K562 (cell line): ENCODE data around the gene PHACTR2. TPM values are rescaled to one million over a fixed set of nuclear protein-coding genes. Genes with fewer than 3 reads are reported as not detected.

ENCODE experiments used
- ATAC-seq: fragments of 200-7000 bp; cut with Tn5 transposase; 3 replicates; pipeline ENCODE4 v1.9.1; 2020; ENCODE audit warnings: moderate library complexity
- BruUV-seq: library from RNA; stranded (reverse); fragments of 400-500 nt; replicated peaks from 2 replicates; lab custom pipeline; 2021; lab: Mats Ljungman, UMichigan
- CTCF ChIA-PET: fragments of 300-600 bp; formaldehyde crosslinking; extraction: SDS; loops from one replicate; lab custom pipeline; 2021; ENCODE audit warnings: low intra/inter-chr PET ratio; lab: Yijun Ruan, JAX
- POLR2A ChIA-PET: fragments of 300-600, 350-650 bp; sonication (Branson Sonifier 250); formaldehyde crosslinking; extraction: SDS; loops from one replicate; lab custom pipeline; 2021; ENCODE audit warnings: antibody characterized with exemption, inconsistent platforms; lab: Yijun Ruan, JAX
- DNase-seq, 4 experiments: peaks; one replicate each; pipeline versions ENCODE4 v3.0.0 to v3.0.0-alpha.2; 2011 to 2018; ENCODE audit warnings: low spot score in 3 of 4, mixed read lengths in 3 of 4; ENCODE audit errors: extremely low read depth in 1 of 4
- FAIRE-seq: peaks from 2 replicates; lab custom pipeline; 2011; peaks lifted over from hg19 to GRCh38; lab: Jason Lieb, UNC
- H2AFZ ChIP-seq: 2 replicates; pipeline ENCODE4 v1.6.0; 2011; ENCODE audit warnings: low read depth, low read length, control low read depth, inconsistent platforms
- H3K27ac ChIP-seq: fragments of 200-600 bp; 3 replicates; pipeline ENCODE4 v1.8.0; 2011; ENCODE audit warnings: low read depth, mild to moderate bottlenecking, control low read depth, inconsistent platforms, low read length, moderate library complexity, mixed read lengths; ENCODE audit errors: extremely low read depth
- H3K27me3 ChIP-seq, 2 experiments: fragments of 300-600 bp in 1 of 2; 2 replicates in 1 of 2; 3 replicates in 1 of 2; pipeline versions ENCODE4 v1.6.0 to v1.8.0; 2011; ENCODE audit warnings: inconsistent platforms in 2 of 2, low read length in 2 of 2, mild to moderate bottlenecking in 1 of 2, mixed read lengths in 1 of 2, moderate library complexity in 1 of 2; ENCODE audit not compliant: control insufficient read depth in 2 of 2, insufficient read depth in 2 of 2
- H3K36me3 ChIP-seq: fragments of 300-600 bp; 3 replicates; pipeline ENCODE4 v1.8.0; 2011; ENCODE audit warnings: mild to moderate bottlenecking, low read length, inconsistent platforms; ENCODE audit not compliant: control insufficient read depth, insufficient read depth
- H3K4me1 ChIP-seq, 2 experiments: fragments of 200-600 bp in 1 of 2; replicated peaks in 1 of 2; 2 replicates in 1 of 2; 3 replicates in 1 of 2; pipeline versions ENCODE4 v1.5.1 to v1.8.0; 2011; ENCODE audit warnings: inconsistent platforms in 2 of 2, low read length in 2 of 2, mild to moderate bottlenecking in 1 of 2, mixed read lengths in 1 of 2, moderate library complexity in 1 of 2; ENCODE audit not compliant: control insufficient read depth in 2 of 2, insufficient read depth in 2 of 2
- H3K4me2 ChIP-seq: 2 replicates; pipeline ENCODE4 v1.6.1; 2011; ENCODE audit warnings: low read length, control low read depth, inconsistent platforms, mixed read lengths; ENCODE audit not compliant: insufficient read depth
- H3K4me3 ChIP-seq: fragments of 200-600 bp; sonication (generic), shearing (Covaris generic); 2 replicates; pipeline ENCODE4 v1.5.1; 2016; ENCODE audit warnings: control low read depth, inconsistent platforms
- H3K79me2 ChIP-seq: fragments of 200-600 bp; 3 replicates; pipeline ENCODE4 v1.8.0; 2011; ENCODE audit warnings: low read length, inconsistent platforms; ENCODE audit not compliant: control insufficient read depth, insufficient read depth
- H3K9ac ChIP-seq, 2 experiments: 2 replicates each; pipeline versions ENCODE4 v1.6.0 to v1.6.1; 2011; ENCODE audit warnings: low read depth in 2 of 2, low read length in 2 of 2, control low read depth in 1 of 2, inconsistent platforms in 1 of 2, mild to moderate bottlenecking in 1 of 2, mixed read lengths in 1 of 2; ENCODE audit not compliant: insufficient read depth in 1 of 2
- H3K9me1 ChIP-seq: one replicate; pipeline ENCODE4 v1.6.0; 2011; ENCODE audit warnings: inconsistent platforms, mild to moderate bottlenecking, low read length, moderate library complexity; ENCODE audit not compliant: control insufficient read depth, insufficient read depth
- H3K9me3 ChIP-seq: replicated peaks from 2 replicates; pipeline ENCODE4 v1.5.1; 2011; ENCODE audit warnings: low read depth, low read length, inconsistent platforms; ENCODE audit not compliant: control insufficient read depth, insufficient read depth
- H4K20me1 ChIP-seq: replicated peaks from 2 replicates; pipeline ENCODE4 v1.6.1; 2011; ENCODE audit warnings: low read length, inconsistent platforms, mixed read lengths; ENCODE audit not compliant: control insufficient read depth, insufficient read depth
- CHCHD3 ChIP-seq: fragments of 250-450 bp; sonication (Bioruptor Pico); IDR thresholded peaks from 2 replicates; pipeline ENCODE4 v2.1.2; 2022; ENCODE audit warnings: mild to moderate bottlenecking
- HSF4 ChIP-seq: fragments of 250-450 bp; sonication (Bioruptor Pico); IDR thresholded peaks from 2 replicates; pipeline ENCODE4 v2.1.2; 2022; ENCODE audit warnings: mild to moderate bottlenecking, moderate library complexity, borderline replicate concordance
- KLF16 ChIP-seq: IDR thresholded peaks from 2 replicates; pipeline ENCODE4 v1.6.1; 2016; ENCODE audit warnings: antibody characterized with exemption
- LARP7 ChIP-seq: fragments of 450-650 bp; IDR thresholded peaks from 2 replicates; pipeline ENCODE4 v1.6.1; 2016
- MECOM ChIP-seq: fragments of 250-450 bp; sonication (Bioruptor Pico); IDR thresholded peaks from 2 replicates; pipeline ENCODE4 v1.8.0; 2022; ENCODE audit warnings: inconsistent platforms
- MYC ChIP-seq, 2 experiments: fragments of 250-450 bp in 1 of 2; sonication (Bioruptor Pico) in 1 of 2; IDR thresholded peaks; 2 replicates each; pipeline versions ENCODE4 v1.5.1 to v1.6.1; 2012 to 2021; ENCODE audit warnings: low read depth in 2 of 2, borderline replicate concordance in 1 of 2, improper control_type of control experiment in 1 of 2, low read length in 1 of 2, mild to moderate bottlenecking in 1 of 2, moderate library complexity in 1 of 2
- NELFE ChIP-seq: IDR thresholded peaks from 2 replicates; pipeline ENCODE4 v1.6.1; 2011; ENCODE audit warnings: mild to moderate bottlenecking; ENCODE audit not compliant: insufficient read depth, insufficient read length
- PPARD ChIP-seq: fragments of 250-450 bp; sonication (Bioruptor Pico); IDR thresholded peaks from 2 replicates; pipeline ENCODE4 v1.8.0; 2022; ENCODE audit warnings: inconsistent platforms, mild to moderate bottlenecking, moderate library complexity
- RAD51 ChIP-seq: fragments of 450-650 bp; IDR thresholded peaks from 2 replicates; pipeline ENCODE4 v1.7.1; 2016; ENCODE audit warnings: low read depth, mild to moderate bottlenecking, borderline replicate concordance
- TCF7 ChIP-seq: sonication (generic); IDR thresholded peaks from 2 replicates; pipeline ENCODE4 v1.6.1; 2016; ENCODE audit warnings: antibody characterized with exemption, borderline replicate concordance
- TSC22D4 ChIP-seq: fragments of 450-650 bp; IDR thresholded peaks from 2 replicates; pipeline ENCODE4 v1.6.1; 2016; ENCODE audit warnings: missing genetic modification characterization, missing biosample characterization, control low read depth
- U2AF2 ChIP-seq: fragments of 200-400 bp; formaldehyde crosslinking; optimal IDR thresholded peaks from 2 replicates; pipeline ENCODE3; 2017; ENCODE audit warnings: low read depth, mild to moderate bottlenecking, low read length
- ZNF174 ChIP-seq: fragments of 250-450 bp; sonication (Bioruptor Pico); IDR thresholded peaks from 2 replicates; pipeline ENCODE4 v1.4.0; 2020; ENCODE audit warnings: mild to moderate bottlenecking
- ZNF175 ChIP-seq: fragments of 200-800 bp; sonication (Bioruptor generic); IDR thresholded peaks from 2 replicates; pipeline ENCODE4 v1.6.1; 2016; ENCODE audit warnings: low read depth, mild to moderate bottlenecking, missing genetic modification characterization, missing compliant biosample characterization
- ZNF23 ChIP-seq: fragments of 250-450 bp; sonication (Bioruptor Pico); IDR thresholded peaks from 2 replicates; pipeline ENCODE4 v1.4.0; 2020; ENCODE audit warnings: mild to moderate bottlenecking
- ZNF347 ChIP-seq: fragments of 450-650 bp; formaldehyde crosslinking; IDR thresholded peaks from 2 replicates; pipeline ENCODE4 v1.4.0; 2020; ENCODE audit warnings: low read depth, mild to moderate bottlenecking, moderate library complexity
- ZNF644 ChIP-seq: fragments of 200-800 bp; sonication (Bioruptor generic); IDR thresholded peaks from 2 replicates; pipeline ENCODE4 v1.6.1; 2016; ENCODE audit warnings: low read depth, missing genetic modification characterization, missing compliant biosample characterization
- ZNF75A ChIP-seq: fragments of 450-650 bp; formaldehyde crosslinking; IDR thresholded peaks from 2 replicates; pipeline ENCODE4 v1.4.0; 2020; ENCODE audit warnings: mild to moderate bottlenecking
- WGBS: fragments of 100-300 bp; shearing (Covaris generic); methylation state at CpG from one replicate; pipeline ENCODE4 v1.1.6; 2016; ENCODE audit warnings: low coverage, mixed read lengths; ENCODE audit not compliant: insufficient coverage; ENCODE audit errors: missing lambda C conversion rate; 5-methylcytosine and 5-hydroxymethylcytosine counted together
- in situ Hi-C: fragments of 300-500 bp; cut with MboI; formaldehyde crosslinking; loops from 4 replicates; pipeline ENCODE4 v1.15.0; 2018; ENCODE audit warnings: inconsistent platforms, mixed read lengths
- intact Hi-C: fragments of 100-400 bp; cut with micrococcal nuclease; formaldehyde crosslinking; loops from 2 replicates; pipeline ENCODE4 v1.14.2; 2022
- polyA plus RNA-seq, 8 experiments: library from polyadenylated mRNA; depleted of rRNA in 4 of 8; stranded (reverse) in 5 of 8; unstranded in 3 of 8; fragments of >200 nt; fragmentation: Nextera tagmentation in 2 of 8; fragmentation: Illumina TruSeq in 1 of 8; extraction: Ambion mirVana in 2 of 8; extraction: Trizol in 1 of 8; gene quantifications; 2 replicates each; pipeline versions ENCODE4 v1.2.1 to v1.2.3, GENCODE V29; 2011 to 2014; ENCODE audit warnings: inconsistent platforms in 1 of 8, missing spikeins in 1 of 8
- total RNA-seq, 7 experiments: library from RNA; depleted of rRNA in 6 of 7; stranded (reverse); fragments of >200 nt in 6 of 7; fragmentation: Illumina TruSeq in 2 of 7; extraction: Trizol in 2 of 7; gene quantifications; 2 replicates each; pipeline versions ENCODE4 v1.2.1 to v1.2.3, GENCODE V29; 2011 to 2021; ENCODE audit warnings: low replicate concordance in 1 of 7
- TF ChIP-seq, protein P1 (sequence below): fragments of 450-650 bp; IDR thresholded peaks from 2 replicates; pipeline ENCODE4 v1.6.1; 2014; ENCODE audit warnings: low read depth, mild to moderate bottlenecking, moderate library complexity, borderline replicate concordance
- TF ChIP-seq, protein P2 (sequence below): sonication (generic); IDR thresholded peaks from 2 replicates; pipeline ENCODE4 v1.6.1; 2016

The PHACTR2 gene
- total and polyA plus RNA-seq, 9 of the 15 experiments (the other 6 are each of a cell fraction or from before 2014, with no cell fraction given): 5.3 to 52.5 (median 22.9) TPM

DNA sequence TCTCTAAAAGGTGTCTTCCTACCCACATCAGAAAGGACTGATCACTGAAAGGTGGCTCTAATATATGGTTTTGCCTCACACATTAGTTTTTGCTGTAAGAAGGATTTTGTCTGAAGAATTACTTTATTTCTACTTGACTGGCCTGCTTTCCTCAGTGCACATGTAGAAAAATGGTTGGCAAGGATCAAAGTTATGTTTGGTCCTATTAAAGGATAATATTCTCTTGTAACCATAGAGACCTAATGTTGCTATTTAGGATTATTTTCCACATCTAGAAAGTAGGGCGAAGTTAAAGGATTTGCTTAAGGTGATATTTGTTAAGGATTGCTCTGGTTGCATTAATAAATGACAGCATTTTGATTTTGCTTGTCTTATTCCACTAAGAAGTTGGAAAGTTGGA lies 40.7 kb downstream of the PHACTR2 start:
- ATAC-seq (no peak), DNase-seq (no peak)
- Histone ChIP-seq H3K4me2 (no peak overlapping the region), H3K27ac (no peak overlapping the region), H3K4me1 (no peaks in the 10 kb centered on the region; a peak in 1 of 5 replicates), H2AFZ (no peak overlapping the region), H3K27me3 (no peaks in the 10 kb centered on the region), H3K79me2 (no peaks in the 10 kb centered on the region), H3K36me3 (no peaks in the 10 kb centered on the region), H4K20me1 (no peaks in the 10 kb centered on the region)
- no TSS peak for BruUV-seq
- WGBS: 88% methylated on average over 1 of the region's 1 CpG
- intact Hi-C loops: no loop called here
- TF ChIP-seq ZNF347: no peak
- no peak for TF ChIP-seq HSF4 (CRISPR knock-in tag)
- no peak for TF ChIP-seq RAD51
- TF ChIP-seq ZNF174: no peak
- TF ChIP-seq TCF7: no peak
- TF ChIP-seq KLF16: no peak
- TF ChIP-seq, protein P1, sequence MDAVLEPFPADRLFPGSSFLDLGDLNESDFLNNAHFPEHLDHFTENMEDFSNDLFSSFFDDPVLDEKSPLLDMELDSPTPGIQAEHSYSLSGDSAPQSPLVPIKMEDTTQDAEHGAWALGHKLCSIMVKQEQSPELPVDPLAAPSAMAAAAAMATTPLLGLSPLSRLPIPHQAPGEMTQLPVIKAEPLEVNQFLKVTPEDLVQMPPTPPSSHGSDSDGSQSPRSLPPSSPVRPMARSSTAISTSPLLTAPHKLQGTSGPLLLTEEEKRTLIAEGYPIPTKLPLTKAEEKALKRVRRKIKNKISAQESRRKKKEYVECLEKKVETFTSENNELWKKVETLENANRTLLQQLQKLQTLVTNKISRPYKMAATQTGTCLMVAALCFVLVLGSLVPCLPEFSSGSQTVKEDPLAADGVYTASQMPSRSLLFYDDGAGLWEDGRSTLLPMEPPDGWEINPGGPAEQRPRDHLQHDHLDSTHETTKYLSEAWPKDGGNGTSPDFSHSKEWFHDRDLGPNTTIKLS: no peak
- TF ChIP-seq MECOM (CRISPR knock-in tag): no peak
- no peak for TF ChIP-seq PPARD (CRISPR knock-in tag)
- no peak for TF ChIP-seq ZNF644
- TF ChIP-seq LARP7: no peak
- TF ChIP-seq ZNF23 (CRISPR knock-in tag): no peak
- no peak for TF ChIP-seq NELFE
- TF ChIP-seq, protein P2, sequence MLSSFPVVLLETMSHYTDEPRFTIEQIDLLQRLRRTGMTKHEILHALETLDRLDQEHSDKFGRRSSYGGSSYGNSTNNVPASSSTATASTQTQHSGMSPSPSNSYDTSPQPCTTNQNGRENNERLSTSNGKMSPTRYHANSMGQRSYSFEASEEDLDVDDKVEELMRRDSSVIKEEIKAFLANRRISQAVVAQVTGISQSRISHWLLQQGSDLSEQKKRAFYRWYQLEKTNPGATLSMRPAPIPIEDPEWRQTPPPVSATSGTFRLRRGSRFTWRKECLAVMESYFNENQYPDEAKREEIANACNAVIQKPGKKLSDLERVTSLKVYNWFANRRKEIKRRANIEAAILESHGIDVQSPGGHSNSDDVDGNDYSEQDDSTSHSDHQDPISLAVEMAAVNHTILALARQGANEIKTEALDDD: no peak
- TF ChIP-seq ZNF175 (CRISPR knock-in tag): no peak
- no peak for TF ChIP-seq TSC22D4 (tag)
- TF ChIP-seq MYC (IDR thresholded peaks at IDR 0.05; ENCODE audit: low read depth, low read length): no peak
- TF ChIP-seq MYC (CRISPR knock-in tag; IDR thresholded peaks at IDR 0.05; ENCODE audit: borderline replicate concordance, low read depth): no peak
- TF ChIP-seq ZNF75A: no peak
- TF ChIP-seq U2AF2: no peak
- TF ChIP-seq CHCHD3 (CRISPR knock-in tag): no peak
- TF ChIP-seq, all 486 proteins: peak for 0
- no peak for FAIRE-seq
- Histone ChIP-seq H3K9me3 (no peaks in the 10 kb centered on the region), H3K9ac (no peak overlapping the region), H3K9me1 (no peaks in the 10 kb centered on the region), H3K4me3 (no peak overlapping the region)
- in situ Hi-C loops: no loop called here
- ChIA-PET POLR2A (no interaction called here), CTCF (no interaction called here)
